CD4-positive, alpha-beta T cell treated with Interleukin-17A for 4 hours (primary cell): ENCODE results near the gene SPG11.
A peak's percentile ranks its signal among the peaks of the same experiment; 100 is the strongest.
"Not testable (repeated sequence)": the region's sequence is repeated elsewhere in the genome, so short reads cannot be mapped to it uniquely, and the experiment has no call there.

ENCODE experiments used
- DNase-seq: peaks from one replicate; pipeline ENCODE4 v3.0.0-alpha.2; 2020; ENCODE audit warnings: mixed read lengths

The SPG11 gene, protein sequence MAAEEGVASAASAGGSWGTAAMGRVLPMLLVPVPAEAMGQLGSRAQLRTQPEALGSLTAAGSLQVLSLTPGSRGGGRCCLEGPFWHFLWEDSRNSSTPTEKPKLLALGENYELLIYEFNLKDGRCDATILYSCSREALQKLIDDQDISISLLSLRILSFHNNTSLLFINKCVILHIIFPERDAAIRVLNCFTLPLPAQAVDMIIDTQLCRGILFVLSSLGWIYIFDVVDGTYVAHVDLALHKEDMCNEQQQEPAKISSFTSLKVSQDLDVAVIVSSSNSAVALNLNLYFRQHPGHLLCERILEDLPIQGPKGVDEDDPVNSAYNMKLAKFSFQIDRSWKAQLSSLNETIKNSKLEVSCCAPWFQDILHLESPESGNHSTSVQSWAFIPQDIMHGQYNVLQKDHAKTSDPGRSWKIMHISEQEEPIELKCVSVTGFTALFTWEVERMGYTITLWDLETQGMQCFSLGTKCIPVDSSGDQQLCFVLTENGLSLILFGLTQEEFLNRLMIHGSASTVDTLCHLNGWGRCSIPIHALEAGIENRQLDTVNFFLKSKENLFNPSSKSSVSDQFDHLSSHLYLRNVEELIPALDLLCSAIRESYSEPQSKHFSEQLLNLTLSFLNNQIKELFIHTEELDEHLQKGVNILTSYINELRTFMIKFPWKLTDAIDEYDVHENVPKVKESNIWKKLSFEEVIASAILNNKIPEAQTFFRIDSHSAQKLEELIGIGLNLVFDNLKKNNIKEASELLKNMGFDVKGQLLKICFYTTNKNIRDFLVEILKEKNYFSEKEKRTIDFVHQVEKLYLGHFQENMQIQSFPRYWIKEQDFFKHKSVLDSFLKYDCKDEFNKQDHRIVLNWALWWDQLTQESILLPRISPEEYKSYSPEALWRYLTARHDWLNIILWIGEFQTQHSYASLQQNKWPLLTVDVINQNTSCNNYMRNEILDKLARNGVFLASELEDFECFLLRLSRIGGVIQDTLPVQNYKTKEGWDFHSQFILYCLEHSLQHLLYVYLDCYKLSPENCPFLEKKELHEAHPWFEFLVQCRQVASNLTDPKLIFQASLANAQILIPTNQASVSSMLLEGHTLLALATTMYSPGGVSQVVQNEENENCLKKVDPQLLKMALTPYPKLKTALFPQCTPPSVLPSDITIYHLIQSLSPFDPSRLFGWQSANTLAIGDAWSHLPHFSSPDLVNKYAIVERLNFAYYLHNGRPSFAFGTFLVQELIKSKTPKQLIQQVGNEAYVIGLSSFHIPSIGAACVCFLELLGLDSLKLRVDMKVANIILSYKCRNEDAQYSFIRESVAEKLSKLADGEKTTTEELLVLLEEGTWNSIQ (N-terminal part only)

DNA sequence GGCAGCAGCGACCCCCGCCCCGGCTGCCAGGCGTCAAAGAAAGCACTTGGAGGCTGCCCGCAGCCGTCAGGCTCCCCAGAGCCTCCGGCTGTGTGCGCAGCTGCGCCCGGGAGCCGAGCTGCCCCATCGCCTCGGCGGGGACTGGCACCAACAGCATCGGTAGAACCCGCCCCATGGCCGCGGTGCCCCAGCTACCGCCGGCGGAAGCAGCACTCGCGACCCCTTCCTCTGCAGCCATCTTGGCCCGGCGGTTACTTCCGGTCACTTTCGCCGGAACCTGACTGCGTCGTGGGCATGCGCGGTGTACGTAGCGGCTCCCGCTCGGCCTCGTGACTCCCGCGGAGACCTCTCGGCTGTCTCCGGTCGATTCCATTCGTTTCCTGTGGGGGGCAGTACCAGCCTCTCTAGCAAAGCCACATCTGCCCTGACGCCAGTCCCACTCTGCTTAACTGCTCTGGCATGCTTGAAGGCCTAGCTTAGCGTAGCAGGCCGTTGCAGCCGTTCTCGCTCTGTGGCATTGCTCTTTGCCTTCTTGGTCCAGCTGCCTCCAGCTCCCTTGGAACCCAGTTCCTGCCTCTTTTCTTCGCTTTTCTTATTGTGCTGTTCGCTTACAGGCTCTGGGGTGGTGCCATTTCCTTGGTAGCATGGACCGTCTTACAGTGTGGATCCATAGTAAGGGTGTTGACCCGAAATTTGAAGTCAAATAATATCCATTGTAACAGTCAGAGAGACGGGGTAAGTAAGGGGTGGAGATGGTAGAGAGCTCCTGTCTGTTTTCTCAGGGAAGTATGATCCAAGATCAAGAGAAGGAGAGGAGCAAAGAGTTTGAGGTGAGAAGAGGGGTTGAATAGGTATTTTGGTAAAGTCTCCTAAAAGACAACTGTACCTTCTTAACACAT is at the start of gene SPG11:
Gene SPG11 (minus strand): TSS at position 253 of the 899 bp plus-strand sequence. CDS start 15 bp downstream, at position 238.
- peak; percentile 96 for DNase-seq

DNA sequence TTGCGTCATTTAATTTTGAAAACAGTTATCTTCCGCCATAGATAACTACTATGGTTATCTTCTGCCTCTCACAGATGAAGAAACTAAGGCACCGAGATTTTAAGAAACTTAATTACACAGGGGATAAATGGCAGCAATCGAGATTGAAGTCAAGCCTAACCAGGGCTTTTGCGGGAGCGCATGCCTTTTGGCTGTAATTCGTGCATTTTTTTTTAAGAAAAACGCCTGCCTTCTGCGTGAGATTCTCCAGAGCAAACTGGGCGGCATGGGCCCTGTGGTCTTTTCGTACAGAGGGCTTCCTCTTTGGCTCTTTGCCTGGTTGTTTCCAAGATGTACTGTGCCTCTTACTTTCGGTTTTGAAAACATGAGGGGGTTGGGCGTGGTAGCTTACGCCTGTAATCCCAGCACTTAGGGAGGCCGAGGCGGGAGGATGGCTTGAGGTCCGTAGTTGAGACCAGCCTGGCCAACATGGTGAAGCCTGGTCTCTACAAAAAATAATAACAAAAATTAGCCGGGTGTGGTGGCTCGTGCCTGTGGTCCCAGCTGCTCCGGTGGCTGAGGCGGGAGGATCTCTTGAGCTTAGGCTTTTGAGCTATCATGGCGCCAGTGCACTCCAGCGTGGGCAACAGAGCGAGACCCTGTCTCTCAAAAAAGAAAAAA is 49.0 kb upstream of the SPG11 start:
- peak; percentile 72 for DNase-seq

DNA sequence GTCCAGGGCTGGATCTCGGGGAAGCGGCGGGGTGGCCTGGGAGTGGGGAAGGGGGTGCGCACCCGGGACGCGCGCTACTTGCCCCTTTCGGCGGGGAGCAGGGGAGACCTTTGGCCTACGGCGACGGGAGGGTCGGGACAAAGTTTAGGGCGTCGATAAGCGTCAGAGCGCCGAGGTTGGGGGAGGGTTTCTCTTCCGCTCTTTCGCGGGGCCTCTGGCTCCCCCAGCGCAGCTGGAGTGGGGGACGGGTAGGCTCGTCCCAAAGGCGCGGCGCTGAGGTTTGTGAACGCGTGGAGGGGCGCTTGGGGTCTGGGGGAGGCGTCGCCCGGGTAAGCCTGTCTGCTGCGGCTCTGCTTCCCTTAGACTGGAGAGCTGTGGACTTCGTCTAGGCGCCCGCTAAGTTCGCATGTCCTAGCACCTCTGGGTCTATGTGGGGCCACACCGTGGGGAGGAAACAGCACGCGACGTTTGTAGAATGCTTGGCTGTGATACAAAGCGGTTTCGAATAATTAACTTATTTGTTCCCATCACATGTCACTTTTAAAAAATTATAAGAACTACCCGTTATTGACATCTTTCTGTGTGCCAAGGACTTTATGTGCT is 48.4 kb upstream of the SPG11 start:
- DNase-seq = peak; percentile 70

DNA sequence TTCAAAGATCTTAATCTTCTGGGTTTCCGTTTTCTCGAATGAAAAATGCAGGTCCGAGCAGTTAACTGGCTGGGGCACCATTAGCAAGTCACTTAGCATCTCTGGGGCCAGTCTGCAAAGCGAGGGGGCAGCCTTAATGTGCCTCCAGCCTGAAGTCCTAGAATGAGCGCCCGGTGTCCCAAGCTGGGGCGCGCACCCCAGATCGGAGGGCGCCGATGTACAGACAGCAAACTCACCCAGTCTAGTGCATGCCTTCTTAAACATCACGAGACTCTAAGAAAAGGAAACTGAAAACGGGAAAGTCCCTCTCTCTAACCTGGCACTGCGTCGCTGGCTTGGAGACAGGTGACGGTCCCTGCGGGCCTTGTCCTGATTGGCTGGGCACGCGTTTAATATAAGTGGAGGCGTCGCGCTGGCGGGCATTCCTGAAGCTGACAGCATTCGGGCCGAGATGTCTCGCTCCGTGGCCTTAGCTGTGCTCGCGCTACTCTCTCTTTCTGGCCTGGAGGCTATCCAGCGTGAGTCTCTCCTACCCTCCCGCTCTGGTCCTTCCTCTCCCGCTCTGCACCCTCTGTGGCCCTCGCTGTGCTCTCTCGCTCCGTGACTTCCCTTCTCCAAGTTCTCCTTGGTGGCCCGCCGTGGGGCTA is 47.8 kb upstream of the SPG11 start, which contains the start of the genes B2M and PATL2:
Gene B2M (plus strand): TSS at position 422 of the 647 bp plus-strand sequence. CDS start 30 bp downstream, at position 452.
Gene PATL2 (minus strand): TSS at position 228 of the 647 bp plus-strand sequence. CDS start 34,833 bp downstream, outside the sequence.
- peak; percentile 95 for DNase-seq

DNA sequence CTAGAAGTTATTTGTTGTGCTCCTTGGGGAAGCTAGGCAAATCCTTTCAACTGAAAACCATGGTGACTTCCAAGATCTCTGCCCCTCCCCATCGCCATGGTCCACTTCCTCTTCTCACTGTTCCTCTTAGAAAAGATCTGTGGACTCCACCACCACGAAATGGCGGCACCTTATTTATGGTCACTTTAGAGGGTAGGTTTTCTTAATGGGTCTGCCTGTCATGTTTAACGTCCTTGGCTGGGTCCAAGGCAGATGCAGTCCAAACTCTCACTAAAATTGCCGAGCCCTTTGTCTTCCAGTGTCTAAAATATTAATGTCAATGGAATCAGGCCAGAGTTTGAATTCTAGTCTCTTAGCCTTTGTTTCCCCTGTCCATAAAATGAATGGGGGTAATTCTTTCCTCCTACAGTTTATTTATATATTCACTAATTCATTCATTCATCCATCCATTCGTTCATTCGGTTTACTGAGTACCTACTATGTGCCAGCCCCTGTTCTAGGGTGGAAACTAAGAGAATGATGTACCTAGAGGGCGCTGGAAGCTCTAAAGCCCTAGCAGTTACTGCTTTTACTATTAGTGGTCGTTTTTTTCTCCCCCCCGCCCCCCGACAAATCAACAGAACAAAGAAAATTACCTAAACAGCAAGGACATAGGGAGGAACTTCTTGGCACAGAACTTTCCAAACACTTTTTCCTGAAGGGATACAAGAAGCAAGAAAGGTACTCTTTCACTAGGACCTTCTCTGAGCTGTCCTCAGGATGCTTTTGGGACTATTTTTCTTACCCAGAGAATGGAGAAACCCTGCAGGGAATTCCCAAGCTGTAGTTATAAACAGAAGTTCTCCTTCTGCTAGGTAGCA is 47.0 kb upstream of the SPG11 start:
- peak; percentile 59 for DNase-seq

DNA sequence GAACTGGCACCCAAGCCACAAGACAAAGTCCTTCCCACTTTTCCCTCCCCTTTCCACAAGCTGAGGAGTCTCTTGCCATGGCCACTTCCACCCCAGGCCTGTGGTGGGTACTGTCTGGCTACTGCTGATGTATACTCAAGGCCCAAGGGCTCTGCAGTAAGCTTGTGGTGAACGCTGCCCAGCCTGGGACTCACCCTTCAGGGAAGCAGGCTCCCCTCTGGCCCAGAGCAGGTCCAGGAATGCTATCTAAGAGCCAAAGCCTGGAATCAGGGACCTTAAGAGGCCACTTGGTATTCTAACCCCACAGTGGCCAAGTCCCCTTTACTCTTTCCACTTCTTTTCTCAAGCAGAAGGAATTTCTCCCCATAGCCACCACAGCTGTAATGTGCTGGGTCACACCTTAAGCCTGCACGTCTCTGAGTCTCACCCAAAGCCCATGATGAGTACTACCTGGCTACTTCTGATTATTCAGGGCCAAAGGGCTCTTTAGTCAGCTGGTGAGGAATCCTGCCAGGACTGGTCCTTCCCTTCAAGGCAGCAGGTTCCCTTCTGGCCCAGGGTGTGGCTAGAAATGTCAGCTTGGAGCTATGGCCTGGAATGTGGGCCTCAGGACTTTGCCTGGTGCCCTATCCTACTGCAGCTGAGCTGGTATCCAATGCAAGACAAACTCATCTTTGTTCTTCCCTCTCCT is 43.6 kb upstream of the SPG11 start:
- DNase-seq = no peak

DNA sequence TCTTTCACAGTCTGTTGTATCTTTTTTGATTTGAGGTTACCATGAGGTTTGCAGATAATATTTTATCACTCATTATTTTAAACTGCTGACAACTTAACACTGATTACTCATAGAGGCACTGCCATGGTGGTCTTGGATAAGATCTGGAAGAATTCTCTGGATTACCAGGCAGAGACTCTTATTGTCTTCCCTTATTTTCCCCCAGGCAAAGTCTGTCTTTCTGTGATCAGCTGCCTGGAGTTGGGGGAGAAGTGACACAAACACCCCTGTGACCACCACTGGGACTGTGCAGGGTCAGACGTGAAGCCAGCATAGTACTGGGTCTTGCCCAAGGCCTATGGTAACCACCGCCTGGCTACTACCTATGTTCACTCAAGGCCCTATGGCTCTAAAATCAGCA is 42.9 kb upstream of the SPG11 start:
- DNase-seq = no peak

DNA sequence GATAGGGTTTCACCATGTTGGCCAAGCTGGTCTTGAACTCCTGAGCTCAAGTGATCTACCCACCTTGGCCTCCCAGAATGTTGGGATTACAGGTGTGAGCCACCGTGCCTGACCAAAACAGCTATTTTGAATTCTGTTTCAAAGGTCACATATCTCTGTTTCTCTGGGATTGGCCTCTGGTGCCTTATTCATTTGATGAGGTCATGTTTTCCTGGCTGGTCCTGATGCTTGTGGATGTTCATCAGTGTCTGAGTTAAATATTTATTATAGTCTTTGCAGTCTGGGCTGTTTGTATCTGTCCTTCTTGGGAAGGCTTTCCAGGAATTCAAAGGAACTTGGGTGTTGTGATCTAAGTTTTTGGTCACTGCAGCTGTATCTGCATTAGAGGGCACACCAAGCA is 42.5 kb upstream of the SPG11 start:
- no peak for DNase-seq

DNA sequence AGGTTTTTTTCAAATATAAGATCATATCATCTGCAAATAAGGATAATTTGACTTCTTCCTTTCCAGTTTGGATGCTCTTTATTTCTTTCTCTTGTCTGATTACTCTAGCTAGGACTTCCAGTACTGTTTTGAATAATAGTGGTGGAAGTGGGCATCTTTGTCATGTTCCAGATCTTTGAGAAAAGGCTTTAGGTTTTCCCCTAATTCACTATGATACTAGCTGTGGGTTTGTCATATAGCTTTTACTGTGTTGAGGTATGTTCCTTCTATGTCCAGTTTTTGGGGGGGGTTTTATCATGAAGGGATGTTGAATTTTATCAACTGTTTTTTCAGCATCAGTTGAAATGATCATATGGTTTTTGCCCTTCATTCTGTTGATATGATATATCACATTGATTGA is 37.2 kb upstream of the SPG11 start:
- DNase-seq = not testable (repeated sequence)

DNA sequence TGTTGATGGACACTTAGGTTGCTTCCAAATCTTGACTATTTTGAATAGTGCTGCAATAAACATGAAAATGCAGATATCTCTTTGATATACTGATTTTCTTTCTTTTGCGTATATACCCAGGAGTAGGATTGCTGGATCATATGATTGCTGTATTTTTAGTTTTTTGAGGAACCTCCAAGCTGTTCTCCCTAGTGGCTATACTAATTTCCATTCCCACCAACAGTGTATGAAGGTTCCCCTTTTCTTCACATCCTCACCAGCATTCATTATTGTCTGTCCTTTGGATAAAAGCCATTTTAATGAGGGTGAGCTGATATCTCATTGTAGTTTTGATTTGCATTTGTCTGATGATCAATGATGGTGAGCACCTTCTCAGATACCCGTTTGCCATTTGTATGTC is 35.2 kb upstream of the SPG11 start:
- no peak for DNase-seq

DNA sequence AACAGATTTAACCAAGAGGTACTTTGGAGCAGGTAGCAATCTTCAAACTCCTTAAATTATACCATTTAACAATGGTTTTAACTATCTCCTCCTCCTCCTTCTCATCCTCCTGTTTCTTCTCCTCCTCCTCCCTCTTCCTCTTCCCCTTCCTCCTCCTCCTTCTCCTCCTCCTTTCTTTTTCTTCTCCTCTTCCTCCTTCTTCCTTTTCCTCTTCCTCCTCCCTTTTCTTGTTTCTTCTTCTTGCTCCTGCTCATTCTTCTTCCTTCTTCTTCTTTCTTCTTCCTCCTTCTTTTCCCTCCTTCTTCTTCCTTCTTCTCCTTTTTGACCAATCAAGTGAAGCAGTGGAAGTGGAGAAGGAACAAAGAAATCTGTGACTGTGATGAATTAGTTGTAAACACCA is 33.6 kb upstream of the SPG11 start:
- no peak for DNase-seq

DNA sequence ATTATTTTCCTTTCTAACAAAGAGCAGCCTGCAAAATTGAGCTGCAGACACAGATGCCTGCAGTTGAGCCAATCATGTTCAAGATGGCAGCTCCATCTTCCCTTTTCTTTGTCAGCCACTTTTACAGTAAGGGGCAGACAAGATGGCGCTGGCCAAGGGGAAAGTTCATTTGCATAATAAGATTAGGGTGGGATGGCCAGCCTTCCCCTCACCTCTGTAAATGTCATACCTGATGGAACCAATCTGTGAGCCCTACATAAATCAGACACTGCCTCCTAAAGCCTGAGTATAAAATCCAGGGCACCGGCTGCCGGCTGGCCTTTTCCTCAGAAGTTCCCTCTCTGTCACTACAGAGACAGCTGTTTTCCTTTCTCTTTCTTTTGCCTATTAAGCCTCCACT is 31.8 kb upstream of the SPG11 start:
- DNase-seq = no peak

DNA sequence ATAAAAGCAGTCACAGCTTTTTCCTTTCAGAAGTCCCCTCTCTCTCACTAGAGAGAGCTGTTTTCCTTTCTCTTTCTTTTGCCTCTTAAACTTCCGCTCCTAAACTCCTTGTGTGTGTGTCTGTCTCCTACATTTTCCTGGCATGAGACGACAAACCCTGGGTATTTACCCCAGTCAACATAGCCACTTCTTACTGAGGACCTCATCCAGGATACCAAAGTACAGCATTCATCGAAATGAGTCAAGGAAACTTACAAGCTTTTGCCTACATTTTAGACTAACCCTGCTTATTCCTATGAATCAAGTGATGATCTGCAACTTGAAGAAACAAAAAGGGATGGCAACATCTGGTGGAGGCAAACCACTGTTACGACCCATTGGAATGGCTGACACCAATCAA is 31.0 kb upstream of the SPG11 start:
- DNase-seq = no peak

DNA sequence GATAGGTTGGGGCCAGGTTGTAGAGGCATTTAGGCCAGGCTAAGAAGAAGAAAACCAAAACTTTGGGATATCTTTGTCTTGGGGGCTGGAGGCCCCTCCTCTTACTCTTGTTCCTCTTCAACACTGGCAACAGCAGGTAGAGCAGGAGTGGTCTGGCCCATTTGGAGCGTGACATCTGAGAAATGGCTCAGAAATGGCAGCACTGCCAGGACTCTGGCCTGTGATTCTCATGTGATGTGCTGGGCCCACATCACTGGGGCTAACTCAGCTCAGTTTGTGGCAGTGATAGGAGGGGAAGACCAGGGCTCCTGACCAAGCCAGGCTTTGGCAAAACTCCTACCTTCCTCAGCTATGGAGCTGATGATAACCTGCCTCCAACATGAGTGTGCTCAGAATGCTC is 29.2 kb upstream of the SPG11 start:
- no peak for DNase-seq

DNA sequence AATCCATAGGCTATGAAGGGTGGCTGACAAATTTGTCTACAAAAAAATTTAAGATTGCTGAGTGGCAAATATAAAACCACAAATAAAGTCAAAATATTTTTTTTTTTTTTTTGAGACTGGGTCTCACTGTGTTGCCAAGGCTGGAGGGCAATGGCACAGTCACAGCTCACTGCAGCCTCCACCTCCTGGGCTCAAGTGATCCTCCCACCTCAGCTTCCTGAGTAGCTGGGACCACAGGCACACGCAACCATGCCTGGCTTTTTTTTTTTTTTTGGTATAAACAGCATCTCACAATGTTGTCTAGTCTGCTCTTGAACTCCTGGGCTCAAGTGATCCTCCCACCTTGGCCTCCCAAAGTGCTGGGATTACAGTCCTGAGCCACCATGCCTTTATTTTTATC is 26.8 kb upstream of the SPG11 start:
- peak; percentile 54 for DNase-seq

DNA sequence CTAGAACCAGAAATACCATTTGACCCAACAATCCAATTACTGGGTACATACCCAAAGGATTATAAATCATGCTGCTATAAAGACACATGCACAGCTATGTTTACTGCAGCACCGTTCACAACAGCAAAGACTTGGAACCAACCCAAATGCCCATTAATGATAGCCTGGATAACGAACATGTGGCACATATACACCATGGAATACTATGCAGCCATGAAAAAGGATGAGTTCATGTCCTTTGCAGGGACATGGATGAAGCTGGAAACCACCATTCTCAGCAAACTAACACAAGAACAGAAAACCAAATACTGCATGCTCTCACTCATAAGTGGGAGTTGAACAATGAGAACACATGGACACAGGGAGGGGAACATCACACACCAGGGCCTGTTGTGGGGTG is 25.9 kb upstream of the SPG11 start:
- DNase-seq = not testable (repeated sequence)

DNA sequence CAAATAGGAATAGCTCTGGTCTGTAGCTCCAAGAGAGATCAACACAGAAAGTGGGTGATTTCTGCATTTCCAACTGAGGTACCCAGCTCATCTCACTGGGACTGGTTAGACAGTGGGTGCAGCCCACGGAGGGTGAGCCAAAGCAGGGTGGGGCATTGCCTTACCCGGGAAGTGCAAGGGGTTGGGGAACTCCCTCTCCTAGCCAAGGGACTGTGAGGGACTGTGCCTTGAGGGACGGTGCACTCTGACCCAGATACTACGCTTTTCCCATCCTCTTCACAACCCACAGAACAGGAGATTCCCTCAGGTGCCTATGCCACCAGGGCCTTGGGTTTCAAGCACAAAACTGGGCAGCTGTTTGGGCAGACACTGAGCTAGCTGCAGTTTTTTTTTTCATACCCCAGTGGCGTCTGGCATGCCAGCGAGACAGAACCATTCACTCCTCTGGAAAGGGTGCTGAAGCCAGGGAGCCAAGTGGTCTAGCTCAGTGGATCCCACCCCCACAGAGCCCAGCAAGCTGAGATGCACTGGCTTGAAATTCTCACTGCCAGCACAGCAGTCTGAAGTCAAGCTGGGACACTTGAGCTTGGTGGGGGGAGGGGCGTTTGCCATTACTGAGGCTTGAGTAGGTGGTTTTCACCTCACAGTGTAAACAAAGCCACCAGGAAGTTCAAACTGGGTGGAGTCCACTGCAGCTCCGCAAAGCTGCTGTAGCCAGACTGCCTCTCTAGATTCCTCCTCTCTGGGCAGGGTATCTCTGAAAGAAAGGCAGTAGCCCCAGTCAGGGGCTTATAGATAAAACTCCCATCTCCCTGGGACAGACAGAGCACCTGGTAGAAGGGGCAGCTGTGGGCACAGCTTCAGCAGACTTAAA is 19.6 kb upstream of the SPG11 start:
- DNase-seq = peak; percentile 91
